ENCODE results near the gene NSUN4.

The NSUN4 gene

GRCh38 chr1:46401154-46401913 lies 60.7 kb downstream of the NSUN4 start:
- Histone ChIP-seq H3K79me2 (ENCODE audit: insufficient read depth, low read depth) (no peaks in the 10 kb centered on the region), H3K4me1 (ENCODE audit: low read depth, poor library complexity, severe bottlenecking) (no peaks in the 10 kb centered on the region), H3K4me3 (IDR thresholded peaks at IDR 0.05; ENCODE audit: insufficient read depth, low read depth, low read length) (no peak overlapping the region), H3K9ac (no peak overlapping the region), H4K20me1 (ENCODE audit: insufficient read depth) (no peaks in the 10 kb centered on the region), H3K27ac (no peak overlapping the region), H3K36me3 (ENCODE audit: insufficient read depth) (no peaks in the 10 kb centered on the region), H3K4me2 (no peak overlapping the region), H2AFZ (ENCODE audit: low read depth) (no peak overlapping the region), H3K27me3 (ENCODE audit: insufficient read depth, low read depth) (no peaks in the 10 kb centered on the region)
- TF ChIP-seq, protein P1, sequence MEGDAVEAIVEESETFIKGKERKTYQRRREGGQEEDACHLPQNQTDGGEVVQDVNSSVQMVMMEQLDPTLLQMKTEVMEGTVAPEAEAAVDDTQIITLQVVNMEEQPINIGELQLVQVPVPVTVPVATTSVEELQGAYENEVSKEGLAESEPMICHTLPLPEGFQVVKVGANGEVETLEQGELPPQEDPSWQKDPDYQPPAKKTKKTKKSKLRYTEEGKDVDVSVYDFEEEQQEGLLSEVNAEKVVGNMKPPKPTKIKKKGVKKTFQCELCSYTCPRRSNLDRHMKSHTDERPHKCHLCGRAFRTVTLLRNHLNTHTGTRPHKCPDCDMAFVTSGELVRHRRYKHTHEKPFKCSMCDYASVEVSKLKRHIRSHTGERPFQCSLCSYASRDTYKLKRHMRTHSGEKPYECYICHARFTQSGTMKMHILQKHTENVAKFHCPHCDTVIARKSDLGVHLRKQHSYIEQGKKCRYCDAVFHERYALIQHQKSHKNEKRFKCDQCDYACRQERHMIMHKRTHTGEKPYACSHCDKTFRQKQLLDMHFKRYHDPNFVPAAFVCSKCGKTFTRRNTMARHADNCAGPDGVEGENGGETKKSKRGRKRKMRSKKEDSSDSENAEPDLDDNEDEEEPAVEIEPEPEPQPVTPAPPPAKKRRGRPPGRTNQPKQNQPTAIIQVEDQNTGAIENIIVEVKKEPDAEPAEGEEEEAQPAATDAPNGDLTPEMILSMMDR (conservative IDR thresholded peaks at IDR 0.05; ENCODE audit: low read depth, low read length), result no peak

- H3K79me2 ChIP-seq (ENCODE audit: insufficient read depth, low read depth), result no peaks in the 10 kb centered on the region
- H3K9ac ChIP-seq, result no peak overlapping the region
- no peak overlapping the region for H2AFZ ChIP-seq (ENCODE audit: low read depth)
- H3K4me3 ChIP-seq (IDR thresholded peaks at IDR 0.05; ENCODE audit: insufficient read depth, low read depth, low read length), result no peak overlapping the region
- no peaks in the 10 kb centered on the region for H4K20me1 ChIP-seq (ENCODE audit: insufficient read depth)
- no peaks in the 10 kb centered on the region for H3K4me1 ChIP-seq (ENCODE audit: low read depth, poor library complexity, severe bottlenecking)
- no peaks in the 10 kb centered on the region for H3K36me3 ChIP-seq (ENCODE audit: insufficient read depth)
- TF ChIP-seq, protein P1 (conservative IDR thresholded peaks at IDR 0.05; ENCODE audit: low read depth, low read length), result no peak
- H3K27me3 ChIP-seq (ENCODE audit: insufficient read depth, low read depth), result no peaks in the 10 kb centered on the region
- no peak overlapping the region for H3K27ac ChIP-seq
- H3K4me2 ChIP-seq, result no peak overlapping the region
Observed at GRCh38 chr1:46401964-46402626, 61.5 kb downstream of the NSUN4 start.

DNA sequence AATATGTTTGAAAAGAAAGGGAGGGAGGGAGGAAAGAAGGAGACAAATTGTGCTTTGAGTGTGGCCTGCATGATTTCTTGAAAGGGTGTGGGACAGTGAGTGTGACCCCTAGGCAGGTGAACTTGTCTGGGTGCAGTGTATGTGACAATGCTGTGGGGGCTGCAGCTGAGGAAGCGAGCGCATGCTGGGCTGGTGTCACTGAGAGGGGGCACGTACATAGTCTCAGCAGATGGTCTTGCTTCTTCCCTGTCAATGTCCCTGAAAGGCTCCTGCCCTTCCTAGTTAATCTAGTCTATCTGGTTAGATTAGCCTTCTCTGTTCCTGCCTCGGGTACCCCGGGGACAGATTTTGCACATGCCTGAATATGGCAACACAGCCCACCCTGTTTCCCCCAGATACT lies 63.3 kb downstream of the NSUN4 start:
- H3K4me1 ChIP-seq (ENCODE audit: low read depth, poor library complexity, severe bottlenecking), result no peaks in the 10 kb centered on the region
- H3K36me3 ChIP-seq (ENCODE audit: insufficient read depth), result no peaks in the 10 kb centered on the region
- no peak overlapping the region for H3K4me2 ChIP-seq
- H3K4me3 ChIP-seq (IDR thresholded peaks at IDR 0.05; ENCODE audit: insufficient read depth, low read depth, low read length), result no peak overlapping the region
- H3K9ac ChIP-seq, result no peak overlapping the region
- H3K27ac ChIP-seq, result no peak overlapping the region
- TF ChIP-seq, protein P1 (conservative IDR thresholded peaks at IDR 0.05; ENCODE audit: low read depth, low read length), result no peak
- no peak overlapping the region for H2AFZ ChIP-seq (ENCODE audit: low read depth)
- H3K79me2 ChIP-seq (ENCODE audit: insufficient read depth, low read depth), result no peaks in the 10 kb centered on the region
- no peaks in the 10 kb centered on the region for H4K20me1 ChIP-seq (ENCODE audit: insufficient read depth)
- H3K27me3 ChIP-seq (ENCODE audit: insufficient read depth, low read depth), result no peaks in the 10 kb centered on the region

- no peak overlapping the region for H3K4me3 ChIP-seq (IDR thresholded peaks at IDR 0.05; ENCODE audit: insufficient read depth, low read depth, low read length)
- no peak overlapping the region for H3K4me2 ChIP-seq
- TF ChIP-seq, protein P1 (conservative IDR thresholded peaks at IDR 0.05; ENCODE audit: low read depth, low read length), result no peak
- no peaks in the 10 kb centered on the region for H3K36me3 ChIP-seq (ENCODE audit: insufficient read depth)
- H2AFZ ChIP-seq (ENCODE audit: low read depth), result no peak overlapping the region
- no peak overlapping the region for H3K9ac ChIP-seq
- no peaks in the 10 kb centered on the region for H4K20me1 ChIP-seq (ENCODE audit: insufficient read depth)
- no peaks in the 10 kb centered on the region for H3K79me2 ChIP-seq (ENCODE audit: insufficient read depth, low read depth)
- H3K27ac ChIP-seq, result no peak overlapping the region
- no peaks in the 10 kb centered on the region for H3K27me3 ChIP-seq (ENCODE audit: insufficient read depth, low read depth)
- H3K4me1 ChIP-seq (ENCODE audit: low read depth, poor library complexity, severe bottlenecking), result no peaks in the 10 kb centered on the region
Observed at GRCh38 chr1:46404482-46405196, 64.0 kb downstream of the NSUN4 start.
